NT2/D1 (cell line): ENCODE data around the gene TBX5.

Source experiments
- DNase-seq: peaks from one replicate; pipeline ENCODE4 v3.0.0-alpha.2; 2011; ENCODE audit warnings: low read depth, low spot score
- H3K27me3 ChIP-seq: 2 replicates; pipeline ENCODE4 v1.6.0; 2011; ENCODE audit warnings: mild to moderate bottlenecking; ENCODE audit not compliant: insufficient read length, insufficient read depth
- H3K36me3 ChIP-seq: 2 replicates; pipeline ENCODE4 v1.6.1; 2011; ENCODE audit warnings: mild to moderate bottlenecking, low read length, mixed read lengths; ENCODE audit not compliant: insufficient read depth, insufficient read length
- H3K4me1 ChIP-seq: 2 replicates; pipeline ENCODE4 v1.5.1; 2011; ENCODE audit not compliant: insufficient read depth, insufficient read length
- H3K4me3 ChIP-seq: 2 replicates; pipeline ENCODE4 v1.5.1; 2011; ENCODE audit warnings: low read depth; ENCODE audit not compliant: insufficient read length
- H3K9ac ChIP-seq: 2 replicates; pipeline ENCODE4 v1.6.0; 2011; ENCODE audit warnings: low read depth; ENCODE audit not compliant: insufficient read length
- H3K9me3 ChIP-seq: 2 replicates; pipeline ENCODE4 v1.5.1; 2011; ENCODE audit warnings: mild to moderate bottlenecking, low read length; ENCODE audit not compliant: insufficient read depth
- SUZ12 ChIP-seq: IDR thresholded peaks from 2 replicates; pipeline ENCODE4 v1.6.1; 2011; ENCODE audit not compliant: insufficient read length, insufficient read depth; ENCODE audit errors: extremely low read depth
- YY1 ChIP-seq: IDR thresholded peaks from 2 replicates; pipeline ENCODE4 v1.6.1; 2011; ENCODE audit not compliant: insufficient read length, insufficient read depth
- ZNF274 ChIP-seq: IDR thresholded peaks from 2 replicates; pipeline ENCODE4 v1.6.1; 2011; ENCODE audit warnings: mild to moderate bottlenecking, low read depth, low read length

TBX5 gene

DNA sequence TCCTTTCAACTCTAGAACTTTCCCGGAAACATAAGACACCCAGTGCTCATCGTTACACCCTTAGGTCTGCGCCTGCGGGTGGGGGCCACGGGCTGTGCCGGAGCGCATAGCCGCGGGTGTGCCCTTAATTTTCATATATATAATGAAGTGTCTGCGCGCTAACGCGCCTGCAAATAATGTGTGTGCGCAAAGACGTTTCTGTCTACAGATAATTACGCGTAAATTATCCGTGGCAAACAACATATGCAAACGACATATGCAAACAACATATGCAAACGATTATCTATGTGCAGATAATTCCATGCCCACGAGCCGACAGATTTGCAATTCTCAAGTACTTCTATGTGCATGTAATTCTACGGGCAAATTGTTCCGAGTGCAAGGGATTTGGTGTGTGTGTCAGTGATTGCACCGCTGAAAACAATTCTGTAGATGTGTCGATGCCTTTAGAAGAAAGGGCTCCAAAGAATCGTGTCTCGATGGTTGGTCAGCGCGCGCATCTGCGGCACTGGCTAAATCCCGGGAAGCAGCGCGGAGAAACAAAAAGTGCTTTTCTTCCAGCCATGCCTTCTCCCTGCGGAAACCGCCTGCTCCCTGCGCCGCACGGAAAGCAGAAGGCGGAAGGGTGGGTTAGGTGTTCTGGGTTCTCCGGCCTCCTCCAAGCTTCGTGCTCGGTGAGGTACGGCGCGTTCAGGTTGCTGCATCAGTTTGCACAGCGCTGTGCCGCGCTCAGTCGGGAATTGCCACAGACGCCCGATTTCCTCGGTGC is 34.5 kb upstream of the TBX5 start:
- Histone ChIP-seq H3K36me3 (no peaks in the 10 kb centered on the region), H3K4me1 (peaks cover 6% of the 10 kb centered on the region), H3K27me3 (peaks cover 99% of the 10 kb centered on the region), H3K9me3 (peaks cover 9% of the 10 kb centered on the region; the same call in 1 of the 2 replicates), H3K9ac (no peak overlapping the region), H3K4me3 (peak overlapping the region; percentile 6)
- DNase-seq = no peak
- TF ChIP-seq SUZ12 (peak; percentile 100), ZNF274 (no peak), YY1 (no peak)

DNA sequence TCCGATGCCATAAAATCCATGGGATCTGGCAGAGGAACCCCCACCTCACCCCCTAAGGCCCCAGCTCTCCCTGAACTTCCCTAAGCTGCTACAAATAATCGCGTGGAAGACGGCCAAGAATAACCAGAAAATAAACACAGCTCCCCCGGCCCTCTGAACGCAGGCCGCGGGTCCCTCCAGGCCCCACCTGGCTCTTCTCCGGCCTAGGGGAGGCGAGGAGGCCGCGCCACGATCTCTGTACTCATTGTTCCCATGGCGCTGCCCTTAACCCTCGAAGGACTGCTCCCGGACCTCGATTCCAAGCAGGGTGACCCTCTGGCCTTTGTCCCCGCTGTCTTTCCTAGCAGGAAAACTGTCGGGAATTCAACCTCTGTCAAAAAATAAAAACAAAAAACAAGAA is 33.9 kb upstream of the TBX5 start:
- Histone ChIP-seq H3K4me3 (no peak overlapping the region), H3K9me3 (peaks cover 9% of the 10 kb centered on the region; the same call in 1 of the 2 replicates), H3K27me3 (peaks cover 97% of the 10 kb centered on the region), H3K4me1 (peaks cover 4% of the 10 kb centered on the region), H3K9ac (no peak overlapping the region), H3K36me3 (no peaks in the 10 kb centered on the region)
- no peak for DNase-seq
- TF ChIP-seq ZNF274 (no peak), YY1 (no peak), SUZ12 (no peak)

DNA sequence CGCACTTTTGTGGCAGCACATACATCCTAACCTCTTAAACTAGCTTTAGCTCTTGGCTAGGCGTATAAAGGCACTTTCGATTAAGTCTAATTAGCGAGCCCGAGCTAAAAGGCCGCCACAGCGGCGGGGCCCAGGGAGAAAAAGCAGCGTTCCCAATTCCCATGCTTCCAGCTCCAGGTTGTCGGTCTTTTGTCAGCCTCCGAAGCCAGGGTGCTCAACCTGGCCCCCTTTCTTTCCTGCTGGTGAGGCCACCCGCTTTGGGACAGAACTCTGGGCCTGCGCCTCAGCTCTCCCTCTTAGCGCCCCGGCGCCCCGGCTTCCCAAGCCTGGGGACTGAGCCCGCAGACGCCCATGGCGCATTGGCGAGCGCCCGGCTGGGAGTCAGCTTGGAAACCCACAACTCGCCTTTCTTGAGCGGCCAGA is 33.3 kb upstream of the TBX5 start:
- peak; percentile 100 for TF ChIP-seq SUZ12
- TF ChIP-seq ZNF274 = no peak
- H3K36me3 ChIP-seq = no peaks in the 10 kb centered on the region
- no peak for DNase-seq
- H3K4me3 ChIP-seq = peak overlapping the region; percentile 9
- no peaks in the 10 kb centered on the region for H3K4me1 ChIP-seq
- H3K9ac ChIP-seq = no peak overlapping the region
- peaks cover 9% of the 10 kb centered on the region; the same call in 1 of the 2 replicates for H3K9me3 ChIP-seq
- H3K27me3 ChIP-seq = peaks cover 95% of the 10 kb centered on the region

DNA sequence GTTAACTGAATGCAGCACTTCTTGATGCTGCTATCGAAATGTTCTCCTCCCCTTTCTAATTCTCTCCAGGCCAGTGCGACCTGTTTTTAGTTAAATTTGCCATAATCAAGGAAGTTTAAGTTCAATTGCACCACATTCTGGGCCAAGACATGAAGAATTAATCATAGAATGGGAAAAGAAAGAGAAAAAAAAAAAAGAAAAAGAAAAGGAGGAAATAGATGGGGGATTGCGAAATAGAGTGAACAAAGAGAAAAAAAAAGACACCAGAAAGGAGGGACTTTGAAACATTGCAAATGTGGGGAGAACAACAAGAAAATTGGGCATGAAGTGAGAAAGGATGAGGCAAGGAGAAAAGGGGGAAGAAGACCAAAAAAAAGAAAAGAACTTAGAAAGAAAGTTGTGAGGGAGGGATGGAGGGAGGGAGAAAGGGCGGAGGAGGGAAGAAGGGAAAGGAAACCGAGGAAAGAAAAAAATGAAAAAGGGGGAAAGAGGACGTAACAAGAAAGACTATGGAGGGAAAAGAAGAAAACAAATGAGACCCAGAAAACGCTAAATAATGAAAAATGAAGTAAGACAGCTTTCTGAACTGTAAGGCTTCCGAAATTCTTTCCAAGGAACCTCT is 32.8 kb upstream of the TBX5 start:
- Histone ChIP-seq H3K4me1 (no peaks in the 10 kb centered on the region), H3K36me3 (no peaks in the 10 kb centered on the region), H3K4me3 (no peak overlapping the region), H3K9ac (no peak overlapping the region), H3K27me3 (peaks cover 89% of the 10 kb centered on the region), H3K9me3 (peaks cover 9% of the 10 kb centered on the region; the same call in 1 of the 2 replicates)
- DNase-seq = no peak
- TF ChIP-seq ZNF274 = no peak

DNA sequence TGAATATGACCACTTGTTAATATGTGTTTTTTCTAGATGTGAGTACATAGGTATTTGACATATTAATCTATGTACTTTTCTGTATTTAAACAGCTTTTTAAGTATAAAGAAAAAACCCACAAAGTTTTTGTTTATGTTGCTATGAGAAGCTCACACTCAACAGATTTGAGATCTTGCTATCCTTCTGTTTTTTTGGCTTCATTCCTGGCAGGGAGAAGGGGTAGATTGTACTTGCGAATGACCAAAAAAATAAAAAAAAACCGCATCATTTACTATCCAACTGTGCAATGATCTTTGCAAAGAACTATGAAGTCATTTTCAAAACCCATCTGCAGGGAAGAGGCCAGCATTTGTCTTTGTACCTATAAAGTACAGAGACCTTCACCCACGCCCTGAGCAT is 28.4 kb upstream of the TBX5 start:
- H3K36me3 ChIP-seq = no peaks in the 10 kb centered on the region
- H3K27me3 ChIP-seq = peaks cover 61% of the 10 kb centered on the region

DNA sequence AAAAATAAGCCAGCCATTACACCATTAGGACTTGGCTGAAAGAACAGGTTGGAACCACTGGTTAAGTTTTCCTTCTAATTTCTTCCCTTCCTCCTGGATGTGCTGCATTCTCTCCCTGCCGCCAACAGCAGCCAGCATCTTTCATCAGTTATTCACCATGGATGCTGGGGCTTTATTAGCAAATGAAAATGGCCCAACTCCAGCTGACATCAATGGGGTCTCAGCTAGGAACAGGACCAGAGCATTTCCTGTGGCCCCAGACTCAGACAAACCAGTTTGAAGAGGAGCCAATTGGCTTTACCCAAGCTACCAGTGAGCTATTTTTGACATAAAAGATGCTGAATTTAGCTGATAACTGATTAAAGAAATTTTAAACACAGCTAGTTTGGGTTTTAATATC is 26.0 kb upstream of the TBX5 start:
- Histone ChIP-seq H3K27me3 (peaks cover 36% of the 10 kb centered on the region), H3K36me3 (no peaks in the 10 kb centered on the region)
- no peak for TF ChIP-seq YY1
- no peak for TF ChIP-seq SUZ12
- TF ChIP-seq ZNF274 = no peak

More for the DNA sequence above, 28.4 kb upstream of the TBX5 start:
- H3K9ac ChIP-seq = no peak overlapping the region
- peaks cover 9% of the 10 kb centered on the region; the same call in 1 of the 2 replicates for H3K9me3 ChIP-seq
- no peaks in the 10 kb centered on the region for H3K4me1 ChIP-seq
- no peak overlapping the region for H3K4me3 ChIP-seq
- TF ChIP-seq YY1 = no peak
- no peak for TF ChIP-seq SUZ12
- TF ChIP-seq ZNF274 = no peak
- no peak for DNase-seq

DNA sequence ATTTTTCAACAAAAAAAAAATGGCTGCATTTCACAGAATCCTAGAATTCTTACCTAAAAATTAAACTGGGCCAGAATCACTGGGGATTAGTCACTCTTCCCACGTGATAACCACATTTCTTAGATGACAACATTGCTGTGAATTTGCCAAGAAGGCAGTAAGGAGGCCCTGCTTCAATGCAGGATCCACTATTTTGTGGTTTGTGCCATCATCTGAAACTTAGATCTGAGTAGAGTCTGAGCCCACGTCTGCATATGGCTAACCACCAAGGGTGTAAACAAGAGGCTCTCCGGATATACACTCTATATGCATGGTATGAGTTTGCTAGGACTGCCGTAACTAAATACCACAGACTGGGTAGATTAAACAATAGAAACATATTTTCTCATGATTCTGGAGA is 24.4 kb upstream of the TBX5 start:
- no peak for DNase-seq
- Histone ChIP-seq H3K4me3 (no peak overlapping the region), H3K4me1 (no peaks in the 10 kb centered on the region), H3K9me3 (no peaks in the 10 kb centered on the region), H3K36me3 (no peaks in the 10 kb centered on the region), H3K27me3 (peaks cover 33% of the 10 kb centered on the region), H3K9ac (no peak overlapping the region)
- TF ChIP-seq ZNF274 = no peak
- no peak for TF ChIP-seq YY1
- no peak for TF ChIP-seq SUZ12

More for the DNA sequence above, 26.0 kb upstream of the TBX5 start:
- no peak for DNase-seq
- Histone ChIP-seq H3K4me3 (no peak overlapping the region), H3K9ac (no peak overlapping the region), H3K4me1 (no peaks in the 10 kb centered on the region), H3K9me3 (peaks cover 8% of the 10 kb centered on the region; the same call in 1 of the 2 replicates)
